GM21737 (cell line): ENCODE measurements around the gene SOX13.
"Not testable (repeated sequence)": the region's sequence is repeated elsewhere in the genome, so short reads cannot be mapped to it uniquely, and the experiment has no call there.

Experiments used
- ATAC-seq: cut with Tn5 transposase; IDR thresholded peaks from one replicate; pipeline ENCODE4 v1.9.1; 2021; ENCODE audit warnings: mild to moderate bottlenecking, moderate library complexity; ENCODE audit not compliant: unreplicated experiment

SOX13 gene

GRCh38 chr1:204072931-204073836 is at the start of gene SOX13:
Gene SOX13, plus strand, starts transcription at chr1:204073115. Its CDS starts 39,801 bp downstream, at chr1:204112916.
- no peak for ATAC-seq

GRCh38 chr1:204025917-204026707 is 46.8 kb upstream of the SOX13 start:
- ATAC-seq, result no peak

DNA sequence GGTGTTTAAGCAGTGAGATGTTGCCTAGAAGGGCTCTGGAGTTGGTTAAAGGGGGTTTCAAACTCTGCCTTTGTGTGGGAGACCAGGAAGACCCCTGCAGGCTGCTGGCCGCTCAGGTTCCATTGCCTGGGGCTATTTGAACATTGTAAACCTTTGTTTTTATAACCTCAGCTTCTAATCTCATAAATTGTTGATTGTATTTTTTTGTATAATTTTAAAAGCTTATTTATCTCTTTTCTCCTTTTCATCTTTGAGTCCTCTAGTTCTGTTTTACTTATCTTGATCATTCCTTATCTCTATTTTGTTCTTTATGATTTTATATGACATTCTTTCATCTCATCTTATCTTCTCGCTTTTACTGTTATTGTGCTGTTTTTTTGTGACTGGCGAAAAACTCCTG is 45.5 kb upstream of the SOX13 start:
- ATAC-seq, result no peak

GRCh38 chr1:204029016-204029415 is 43.9 kb upstream of the SOX13 start:
- no peak for ATAC-seq

DNA sequence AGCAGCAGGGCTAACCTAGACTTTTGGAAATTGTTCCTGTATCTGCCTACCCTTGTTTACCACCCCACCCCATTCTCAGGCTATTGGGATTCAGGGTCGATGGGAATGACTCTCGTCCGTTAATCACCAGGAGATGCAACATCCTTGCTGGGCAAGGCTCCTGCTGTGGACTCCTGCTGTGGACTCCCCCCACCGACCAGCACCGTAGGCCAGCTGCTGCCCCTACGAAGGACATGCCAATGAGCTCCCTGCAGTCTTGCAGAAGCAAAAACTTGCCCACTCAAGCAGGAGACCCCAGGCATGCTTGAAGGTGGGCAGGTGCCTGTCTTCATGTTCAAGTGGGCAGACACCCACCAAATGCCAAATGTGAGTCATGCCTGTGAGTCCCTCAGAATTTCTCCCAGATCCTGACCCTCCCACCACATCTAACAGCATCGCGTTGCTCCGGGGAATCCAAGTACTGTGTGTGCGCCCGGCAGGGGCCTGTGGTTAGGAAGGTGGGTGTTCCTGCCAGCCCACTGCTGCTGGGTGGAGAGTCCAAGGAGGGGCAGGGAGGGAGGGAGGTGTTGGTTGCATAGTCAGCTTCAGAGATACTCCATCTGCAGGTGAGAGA is 41.7 kb upstream of the SOX13 start:
- no peak for ATAC-seq

GRCh38 chr1:204032642-204033235 is 40.2 kb upstream of the SOX13 start:
- no peak for ATAC-seq

GRCh38 chr1:204033306-204033705 is 39.6 kb upstream of the SOX13 start:
- no peak for ATAC-seq

GRCh38 chr1:204036882-204037655 is 35.8 kb upstream of the SOX13 start:
- ATAC-seq, result no peak

DNA sequence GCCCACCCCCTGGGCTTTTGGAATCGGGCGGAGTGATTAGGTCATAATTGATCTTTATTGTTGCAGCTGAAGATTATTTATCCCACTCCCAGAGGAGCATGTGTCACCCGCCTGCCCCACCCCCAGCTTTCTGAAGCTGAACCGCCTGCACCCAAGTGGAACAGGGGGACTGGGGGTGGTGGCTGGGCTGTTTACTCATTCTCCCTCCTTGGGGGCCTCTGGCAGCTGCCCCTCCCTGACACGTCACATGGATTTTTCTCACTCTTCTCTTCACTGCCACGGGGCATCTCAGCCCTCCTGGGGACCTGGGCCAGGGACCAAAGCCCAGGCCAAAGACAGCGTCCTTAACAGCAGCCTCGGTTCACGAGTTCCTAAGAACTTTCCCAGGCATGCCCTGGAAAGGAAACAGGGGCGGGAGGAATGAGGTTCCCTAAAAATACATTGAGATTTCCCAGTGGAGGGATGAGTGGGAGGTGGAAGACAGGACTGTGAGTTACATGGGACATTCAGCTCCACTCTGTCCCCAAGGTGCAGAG is 31.6 kb upstream of the SOX13 start:
- ATAC-seq, result no peak

GRCh38 chr1:204041803-204042505 is 31.0 kb upstream of the SOX13 start:
- no peak for ATAC-seq

GRCh38 chr1:204042516-204042915 is 30.4 kb upstream of the SOX13 start:
- no peak for ATAC-seq

- no peak for ATAC-seq
Measured at GRCh38 chr1:204043680-204044079, 29.2 kb upstream of the SOX13 start.

- ATAC-seq, result no peak
Measured at GRCh38 chr1:204044448-204044847, 28.5 kb upstream of the SOX13 start.

DNA sequence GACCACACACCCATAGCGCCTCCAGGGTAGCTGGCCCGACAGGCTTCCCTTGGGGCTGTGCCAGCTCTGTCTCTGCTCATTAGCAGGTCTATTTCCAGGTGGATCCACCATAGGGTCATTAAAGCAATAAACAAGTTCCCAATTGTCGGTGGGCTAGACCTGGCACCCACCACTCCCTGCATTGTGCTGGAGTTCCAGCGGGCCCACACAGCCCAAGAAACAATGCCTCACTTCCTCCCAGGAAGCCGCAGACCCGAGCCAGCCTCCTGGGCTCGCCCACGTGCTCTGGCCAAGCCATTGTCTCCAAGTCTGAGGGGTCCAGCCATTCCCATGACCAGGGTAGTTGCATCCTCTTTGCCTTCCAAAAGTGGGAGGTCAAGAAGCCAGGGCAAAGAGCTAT is 27.5 kb upstream of the SOX13 start:
- ATAC-seq, result no peak

GRCh38 chr1:204046346-204046745 is 26.6 kb upstream of the SOX13 start:
- no peak for ATAC-seq

- not testable (repeated sequence) for ATAC-seq
Measured at GRCh38 chr1:204048796-204049195, 24.1 kb upstream of the SOX13 start.

DNA sequence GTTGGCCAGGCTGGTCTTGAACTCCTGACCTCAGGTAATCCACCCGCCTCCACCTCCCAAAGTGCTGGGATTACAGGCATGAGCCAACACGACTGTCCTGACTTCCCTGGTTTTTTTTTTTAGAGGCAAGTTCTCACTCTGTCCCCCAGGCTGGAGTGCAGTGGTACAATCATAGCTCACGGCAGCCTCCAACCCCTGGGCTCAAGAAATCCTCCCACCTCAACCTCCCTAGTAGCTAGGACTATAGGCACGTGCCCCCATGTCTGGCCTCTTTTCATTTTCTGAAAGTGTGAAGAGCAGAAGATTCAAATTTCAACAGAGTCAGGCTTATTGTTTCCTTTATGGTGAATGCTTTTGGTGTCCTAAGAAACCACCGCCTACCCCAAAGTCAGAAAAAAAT is 21.7 kb upstream of the SOX13 start:
- ATAC-seq, result no peak

GRCh38 chr1:204051718-204052117 is 21.2 kb upstream of the SOX13 start:
- no peak for ATAC-seq

DNA sequence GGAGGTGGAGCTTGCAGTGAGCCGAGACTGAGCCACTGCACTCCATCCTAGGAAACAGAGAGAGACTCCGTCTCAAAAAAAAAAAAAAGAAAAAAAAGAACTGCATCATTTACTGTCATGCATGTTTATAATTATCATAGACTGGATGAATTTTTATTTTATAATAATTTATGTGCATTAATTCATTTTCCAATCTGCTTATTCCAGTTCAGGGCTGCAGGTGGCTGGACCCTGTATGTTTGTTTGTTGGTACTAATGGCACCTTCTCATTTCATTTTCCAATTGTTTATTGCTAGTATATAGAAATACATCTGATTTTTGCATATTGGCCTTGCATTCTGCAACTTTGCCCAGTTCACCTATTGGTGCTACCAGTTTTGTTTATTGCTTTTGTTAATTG is 19.0 kb upstream of the SOX13 start:
- no peak for ATAC-seq
